ENCODE measurements around the gene CCDC3. TPM values are rescaled to one million over a fixed set of nuclear protein-coding genes. Genes with fewer than 3 reads are reported as not detected.

The CCDC3 gene
- total RNA-seq, 2 donors from 2014 or later: 10.0 to 14.9 TPM

DNA sequence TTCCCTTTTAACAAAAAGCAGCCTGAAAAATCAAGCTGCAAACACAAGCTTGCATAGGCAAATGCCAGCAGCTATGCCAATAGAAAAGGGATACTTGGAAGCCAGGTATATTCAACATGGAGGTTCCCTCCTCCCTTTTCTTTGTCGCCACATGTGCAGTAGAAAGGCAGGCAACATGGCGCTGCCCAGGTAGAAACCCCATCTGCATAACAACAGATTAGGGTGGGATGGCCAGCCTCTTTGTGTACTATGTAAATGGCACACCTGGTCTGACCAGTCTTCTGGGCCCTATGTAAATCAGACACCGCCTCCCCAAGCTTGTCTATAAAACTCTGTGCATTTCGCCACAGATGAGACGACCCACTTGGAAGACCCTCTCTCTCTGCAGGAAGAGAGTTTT lies 58.1 kb downstream of the CCDC3 start:
- H3K9me3 ChIP-seq: no peaks in the 10 kb centered on the region
- DNase-seq (ENCODE audit: low spot score): no peak
- no peak overlapping the region for H3K27ac ChIP-seq
- no peaks in the 10 kb centered on the region for H3K27me3 ChIP-seq
- TF ChIP-seq, protein P1, sequence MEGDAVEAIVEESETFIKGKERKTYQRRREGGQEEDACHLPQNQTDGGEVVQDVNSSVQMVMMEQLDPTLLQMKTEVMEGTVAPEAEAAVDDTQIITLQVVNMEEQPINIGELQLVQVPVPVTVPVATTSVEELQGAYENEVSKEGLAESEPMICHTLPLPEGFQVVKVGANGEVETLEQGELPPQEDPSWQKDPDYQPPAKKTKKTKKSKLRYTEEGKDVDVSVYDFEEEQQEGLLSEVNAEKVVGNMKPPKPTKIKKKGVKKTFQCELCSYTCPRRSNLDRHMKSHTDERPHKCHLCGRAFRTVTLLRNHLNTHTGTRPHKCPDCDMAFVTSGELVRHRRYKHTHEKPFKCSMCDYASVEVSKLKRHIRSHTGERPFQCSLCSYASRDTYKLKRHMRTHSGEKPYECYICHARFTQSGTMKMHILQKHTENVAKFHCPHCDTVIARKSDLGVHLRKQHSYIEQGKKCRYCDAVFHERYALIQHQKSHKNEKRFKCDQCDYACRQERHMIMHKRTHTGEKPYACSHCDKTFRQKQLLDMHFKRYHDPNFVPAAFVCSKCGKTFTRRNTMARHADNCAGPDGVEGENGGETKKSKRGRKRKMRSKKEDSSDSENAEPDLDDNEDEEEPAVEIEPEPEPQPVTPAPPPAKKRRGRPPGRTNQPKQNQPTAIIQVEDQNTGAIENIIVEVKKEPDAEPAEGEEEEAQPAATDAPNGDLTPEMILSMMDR (IDR thresholded peaks at IDR 0.05): no peak
- no peak overlapping the region for H3K4me3 ChIP-seq
- H3K36me3 ChIP-seq: no peaks in the 10 kb centered on the region
- peaks cover 0 to 6% of the 10 kb centered on the region in 2 donors for H3K4me1 ChIP-seq

DNA sequence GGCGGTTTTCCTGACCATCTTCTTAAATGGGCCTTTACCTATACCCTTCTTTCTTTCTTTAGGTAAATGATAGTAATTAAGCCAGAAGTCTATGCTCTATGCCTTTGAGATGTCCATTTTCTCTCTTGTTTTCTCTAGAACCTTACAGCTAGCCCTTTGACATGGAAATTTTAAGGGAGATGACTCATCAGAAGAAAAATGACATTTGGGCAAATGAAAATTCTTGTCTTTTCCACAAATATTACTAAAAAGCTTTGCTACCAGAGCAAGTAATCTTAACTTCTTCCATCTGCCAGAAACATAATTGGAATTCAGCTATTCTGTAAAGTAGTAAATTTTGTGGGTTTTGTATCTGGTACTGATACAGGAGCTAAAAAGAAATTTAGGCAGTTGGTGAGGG lies 59.5 kb downstream of the CCDC3 start:
- Histone ChIP-seq H3K9me3 (no peaks in the 10 kb centered on the region), H3K27ac (no peak overlapping the region), H3K27me3 (no peaks in the 10 kb centered on the region), H3K4me1 (no peaks in the 10 kb centered on the region), H3K36me3 (no peaks in the 10 kb centered on the region), H3K4me3 (no peak overlapping the region)
- TF ChIP-seq, protein P1 (IDR thresholded peaks at IDR 0.05): no peak
- DNase-seq (ENCODE audit: low spot score): no peak

DNA sequence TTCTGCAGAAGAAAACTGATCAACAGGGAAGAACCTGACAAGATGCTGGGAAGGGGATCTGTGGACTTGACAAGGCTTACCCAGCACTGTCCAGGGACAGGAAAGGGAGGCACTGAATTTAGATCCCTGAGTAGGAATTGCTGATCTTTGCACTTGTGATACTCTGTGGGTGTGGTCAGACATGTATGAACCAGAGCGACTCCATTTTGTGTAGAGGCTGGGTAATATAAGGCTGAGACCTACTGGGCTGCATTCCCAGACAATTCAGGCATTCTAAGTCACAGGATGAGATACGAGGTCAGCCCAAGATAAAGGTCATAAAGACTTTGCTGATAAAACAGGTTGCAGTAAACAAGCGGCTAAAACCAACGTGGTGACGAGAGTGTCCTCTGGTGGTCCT lies 60.7 kb downstream of the CCDC3 start:
- TF ChIP-seq, protein P1 (IDR thresholded peaks at IDR 0.05): no peak
- no peak overlapping the region for H3K27ac ChIP-seq
- no peaks in the 10 kb centered on the region for H3K4me1 ChIP-seq
- DNase-seq (ENCODE audit: low spot score): no peak
- no peaks in the 10 kb centered on the region for H3K36me3 ChIP-seq
- H3K27me3 ChIP-seq: no peaks in the 10 kb centered on the region
- H3K9me3 ChIP-seq: no peaks in the 10 kb centered on the region
- no peak overlapping the region for H3K4me3 ChIP-seq

DNA sequence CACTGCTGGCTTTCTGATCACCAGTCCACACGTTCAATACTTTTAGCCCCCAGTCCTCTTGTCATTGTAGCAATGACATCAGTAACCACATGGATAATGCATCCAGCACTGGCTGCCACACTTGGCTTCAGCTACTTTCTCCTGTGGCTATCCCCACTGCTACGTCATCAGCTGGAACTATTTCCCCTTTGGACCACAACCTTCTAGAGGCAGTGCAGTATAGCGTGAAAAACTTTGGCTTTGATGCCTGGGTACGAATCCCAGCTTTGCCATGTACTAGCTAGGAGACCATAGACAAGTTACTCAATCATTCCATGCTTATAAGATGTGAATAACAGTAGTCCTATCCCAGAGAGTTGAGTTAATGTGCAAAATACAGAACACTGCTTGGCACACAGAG lies 63.2 kb downstream of the CCDC3 start:
- Histone ChIP-seq H3K9me3 (peaks cover 0 to 12% of the 10 kb centered on the region in 2 donors), H3K27me3 (no peaks in the 10 kb centered on the region), H3K27ac (no peak overlapping the region), H3K4me1 (no peaks in the 10 kb centered on the region), H3K36me3 (no peaks in the 10 kb centered on the region), H3K4me3 (no peak overlapping the region)
- no peak for DNase-seq (ENCODE audit: low spot score)
- TF ChIP-seq, protein P1 (IDR thresholded peaks at IDR 0.05): no peak

DNA sequence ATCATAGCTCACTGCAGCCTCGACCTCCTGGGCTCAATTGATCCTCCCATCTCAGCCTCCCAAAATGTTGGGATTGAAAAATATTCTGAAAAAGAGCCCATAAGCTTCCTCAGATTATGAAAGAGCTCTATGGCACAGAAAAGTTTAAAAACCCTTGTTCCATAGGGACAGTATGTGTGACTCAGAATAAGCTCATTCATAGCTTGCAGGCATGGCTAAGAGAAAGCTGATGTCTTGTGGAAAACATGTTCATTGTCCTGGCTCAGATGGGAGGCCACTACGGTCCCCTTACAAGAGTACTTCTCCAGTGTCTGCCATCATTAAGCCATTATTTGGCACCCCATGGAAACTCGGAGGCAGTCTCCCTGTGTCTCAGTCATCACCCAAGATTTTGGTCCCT lies 64.0 kb downstream of the CCDC3 start:
- Histone ChIP-seq H3K4me3 (no peak overlapping the region), H3K9me3 (peaks cover 0 to 17% of the 10 kb centered on the region in 2 donors), H3K27me3 (no peaks in the 10 kb centered on the region), H3K36me3 (no peaks in the 10 kb centered on the region), H3K27ac (no peak overlapping the region), H3K4me1 (no peaks in the 10 kb centered on the region)
- DNase-seq (ENCODE audit: low spot score): no peak
- TF ChIP-seq, protein P1 (IDR thresholded peaks at IDR 0.05): no peak

DNA sequence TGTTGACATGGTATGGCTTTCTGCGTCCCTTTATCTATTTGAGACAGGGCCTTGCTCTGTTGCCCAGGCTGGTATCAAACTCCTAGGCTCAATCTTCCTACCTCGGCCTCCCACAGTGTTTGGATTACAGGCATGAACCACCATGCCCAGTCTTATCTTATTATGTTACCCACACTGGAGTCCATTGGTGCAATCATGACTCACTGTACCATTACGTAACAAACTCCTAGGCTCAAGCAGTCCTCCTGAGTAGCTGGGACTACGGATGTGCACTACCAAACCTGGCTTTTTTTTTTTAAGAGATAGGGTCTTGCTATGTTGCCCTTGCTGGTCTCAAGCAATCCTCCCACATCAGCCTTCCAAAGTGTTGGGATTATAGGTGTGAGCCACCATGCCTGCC lies 66.7 kb downstream of the CCDC3 start:
- DNase-seq (ENCODE audit: low spot score): no peak
- Histone ChIP-seq H3K36me3 (no peaks in the 10 kb centered on the region), H3K9me3 (peaks cover 0 to 17% of the 10 kb centered on the region in 2 donors), H3K27me3 (no peaks in the 10 kb centered on the region), H3K4me3 (no peak overlapping the region), H3K4me1 (no peaks in the 10 kb centered on the region), H3K27ac (no peak overlapping the region)
- TF ChIP-seq, protein P1 (IDR thresholded peaks at IDR 0.05): no peak

Data from right atrium auricular region (tissue), 2 donors.